Uterus (tissue), 2 donors: Measurements from ENCODE around the gene OR51A4.

Source experiments
- POLR2A ChIP-seq, 2 donors: fragments of 450-650 bp; IDR thresholded peaks; one replicate each; pipeline ENCODE4 v1.6.1; 2016; ENCODE audit warnings: antibody characterized with exemption in 2 of 2, mild to moderate bottlenecking in 1 of 2, moderate library complexity in 1 of 2
- TF ChIP-seq, protein P1 (sequence below), 4 experiments: fragments of 200-600 bp in 2 of 4; fragments of 450-650 bp in 2 of 4; sonication (generic) in 2 of 4; IDR thresholded peaks; one replicate each; pipeline ENCODE4 v1.5.1; 2016 to 2019; ENCODE audit warnings: antibody characterized with exemption in 4 of 4, mild to moderate bottlenecking in 2 of 4, moderate library complexity in 1 of 4

DNA sequence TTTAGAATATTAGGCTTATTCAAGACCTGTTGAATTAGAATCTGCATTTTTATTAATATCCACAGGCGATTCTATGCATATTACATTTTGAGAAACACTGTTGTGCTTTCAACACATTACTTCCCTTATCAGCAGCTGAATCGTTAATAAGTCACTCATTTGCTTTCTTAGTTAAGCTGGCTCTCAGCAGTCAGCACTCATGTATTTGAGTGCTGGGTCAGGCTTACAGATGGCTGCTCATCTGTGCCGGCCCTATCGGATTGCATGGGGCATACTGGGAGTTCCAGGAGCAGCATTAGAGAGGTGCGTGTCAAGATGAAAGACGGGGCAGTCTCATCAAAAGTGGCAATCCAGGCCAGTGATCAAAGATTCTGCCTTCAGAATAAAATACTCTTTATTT, 36.4 kb upstream of the OR51A4 start:
- TF ChIP-seq, protein P1, sequence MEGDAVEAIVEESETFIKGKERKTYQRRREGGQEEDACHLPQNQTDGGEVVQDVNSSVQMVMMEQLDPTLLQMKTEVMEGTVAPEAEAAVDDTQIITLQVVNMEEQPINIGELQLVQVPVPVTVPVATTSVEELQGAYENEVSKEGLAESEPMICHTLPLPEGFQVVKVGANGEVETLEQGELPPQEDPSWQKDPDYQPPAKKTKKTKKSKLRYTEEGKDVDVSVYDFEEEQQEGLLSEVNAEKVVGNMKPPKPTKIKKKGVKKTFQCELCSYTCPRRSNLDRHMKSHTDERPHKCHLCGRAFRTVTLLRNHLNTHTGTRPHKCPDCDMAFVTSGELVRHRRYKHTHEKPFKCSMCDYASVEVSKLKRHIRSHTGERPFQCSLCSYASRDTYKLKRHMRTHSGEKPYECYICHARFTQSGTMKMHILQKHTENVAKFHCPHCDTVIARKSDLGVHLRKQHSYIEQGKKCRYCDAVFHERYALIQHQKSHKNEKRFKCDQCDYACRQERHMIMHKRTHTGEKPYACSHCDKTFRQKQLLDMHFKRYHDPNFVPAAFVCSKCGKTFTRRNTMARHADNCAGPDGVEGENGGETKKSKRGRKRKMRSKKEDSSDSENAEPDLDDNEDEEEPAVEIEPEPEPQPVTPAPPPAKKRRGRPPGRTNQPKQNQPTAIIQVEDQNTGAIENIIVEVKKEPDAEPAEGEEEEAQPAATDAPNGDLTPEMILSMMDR (IDR thresholded peaks at IDR 0.05): no peak
- TF ChIP-seq POLR2A (IDR thresholded peaks at IDR 0.05): no peak
